Measurements from ENCODE around the gene NFS1.

Gene NFS1

GRCh38 chr20:35681960-35682359, 17.2 kb downstream of the NFS1 start:
- TF ChIP-seq CTCF (IDR thresholded peaks at IDR 0.05; ENCODE audit: extremely low read depth, insufficient read depth, missing control alignments): no peak
- DNase-seq (ENCODE audit: low spot score): no peak
- in situ Hi-C loops (cut with MboI; ENCODE audit: low pct_unique_long_range_greater_than_20kb, low sequenced_read_pairs, unreplicated experiment): no loop called here

DNA sequence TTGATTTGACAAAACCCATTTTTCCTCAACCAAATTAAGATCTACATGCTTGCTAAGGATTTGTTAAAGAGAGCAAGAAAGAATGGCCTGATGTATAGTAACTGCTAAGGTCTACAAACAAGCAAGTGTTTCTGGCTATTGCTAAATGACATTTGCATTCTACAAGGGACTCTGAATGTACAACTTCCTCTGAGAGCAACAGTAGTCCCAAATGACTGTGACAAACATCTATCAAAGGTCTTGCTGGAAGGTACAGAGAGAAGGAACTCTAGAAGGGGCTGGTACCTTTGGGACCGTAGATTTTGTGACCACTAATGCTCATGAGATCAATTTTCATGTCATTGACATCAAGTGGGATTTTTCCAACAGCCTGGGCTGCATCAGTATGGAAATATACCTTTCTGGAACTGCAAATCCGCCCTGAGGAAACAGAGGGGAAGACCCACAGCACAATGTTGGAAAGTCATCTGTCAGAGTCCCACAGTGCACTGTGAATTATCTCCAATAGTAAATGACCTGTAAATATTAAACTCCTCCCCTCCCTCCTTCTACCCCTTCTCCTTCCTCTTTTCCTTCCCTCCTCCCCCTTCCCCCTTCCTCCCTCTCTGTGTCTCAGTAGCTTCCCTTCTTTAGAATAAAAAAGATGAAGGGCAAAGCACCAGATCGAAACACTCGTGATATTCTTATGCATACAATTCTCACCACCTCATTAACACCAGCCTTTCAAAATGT, 18.5 kb downstream of the NFS1 start:
- no peak for DNase-seq (ENCODE audit: low spot score)
- in situ Hi-C loops (cut with MboI; ENCODE audit: low pct_unique_long_range_greater_than_20kb, low sequenced_read_pairs, unreplicated experiment): no loop called here

GRCh38 chr20:35674921-35675320, 24.2 kb downstream of the NFS1 start:
- in situ Hi-C loops (cut with MboI; ENCODE audit: low pct_unique_long_range_greater_than_20kb, low sequenced_read_pairs, unreplicated experiment): no loop called here
- TF ChIP-seq CTCF (IDR thresholded peaks at IDR 0.05; ENCODE audit: extremely low read depth, insufficient read depth, missing control alignments): no peak
- no peak for DNase-seq (ENCODE audit: low spot score)

More for the DNA sequence above, 18.5 kb downstream of the NFS1 start:
- no peak for TF ChIP-seq CTCF (IDR thresholded peaks at IDR 0.05; ENCODE audit: extremely low read depth, insufficient read depth, missing control alignments)

DNA sequence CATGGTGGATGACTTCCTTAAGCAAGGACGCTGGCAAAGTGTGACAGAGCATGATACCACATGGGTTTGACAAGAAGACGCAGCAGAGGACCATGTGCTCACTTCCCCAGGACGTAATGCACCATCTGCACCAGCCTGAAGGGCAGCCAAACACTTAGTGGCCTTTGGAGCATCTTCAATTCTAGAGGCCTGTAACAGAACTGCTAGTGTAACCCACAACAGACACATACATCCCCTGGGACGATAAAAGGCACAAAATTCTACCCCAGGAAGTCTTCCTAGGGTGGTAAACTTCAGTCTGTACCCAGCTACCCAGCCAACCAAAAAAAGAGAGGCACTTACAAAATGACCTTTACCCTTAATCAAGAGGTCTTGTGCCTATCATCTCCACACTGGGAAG, 25.3 kb downstream of the NFS1 start:
- no peak for DNase-seq (ENCODE audit: low spot score)
- no peak for TF ChIP-seq CTCF (IDR thresholded peaks at IDR 0.05; ENCODE audit: extremely low read depth, insufficient read depth, missing control alignments)
- in situ Hi-C loops (cut with MboI; ENCODE audit: low pct_unique_long_range_greater_than_20kb, low sequenced_read_pairs, unreplicated experiment): no loop called here

GRCh38 chr20:35669681-35670080, 29.5 kb downstream of the NFS1 start:
- TF ChIP-seq CTCF (IDR thresholded peaks at IDR 0.05; ENCODE audit: extremely low read depth, insufficient read depth, missing control alignments): no peak
- in situ Hi-C loops (cut with MboI; ENCODE audit: low pct_unique_long_range_greater_than_20kb, low sequenced_read_pairs, unreplicated experiment): no loop called here

DNA sequence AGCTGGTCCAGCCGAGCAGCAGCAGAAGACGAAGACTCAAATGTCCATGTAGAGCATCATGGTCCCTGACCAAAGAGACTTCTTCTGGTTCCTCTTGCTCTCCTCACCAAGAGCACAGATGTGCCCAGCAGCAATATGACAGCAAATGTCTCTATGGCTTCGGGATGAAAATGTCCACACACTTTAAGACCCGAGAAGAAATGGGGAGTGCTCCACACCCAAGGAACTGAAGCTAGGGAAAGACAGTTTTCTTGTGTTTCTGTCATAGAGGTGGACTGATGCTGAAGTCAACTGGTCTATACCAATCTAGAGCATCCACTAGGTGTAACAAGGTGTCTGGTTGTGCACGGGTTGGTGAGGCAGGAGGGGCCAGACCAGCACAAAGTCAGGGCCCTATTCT, 29.9 kb downstream of the NFS1 start:
- TF ChIP-seq CTCF (IDR thresholded peaks at IDR 0.05; ENCODE audit: extremely low read depth, insufficient read depth, missing control alignments): no peak
- no peak for DNase-seq (ENCODE audit: low spot score)
- in situ Hi-C loops (cut with MboI; ENCODE audit: low pct_unique_long_range_greater_than_20kb, low sequenced_read_pairs, unreplicated experiment): no loop called here

More at GRCh38 chr20:35669681-35670080, 29.5 kb downstream of the NFS1 start:
- no peak for DNase-seq (ENCODE audit: low spot score)
